WTC11 (cell line): Measurements from ENCODE around the gene RENBP.

Source experiments
- CREM ChIP-seq: sonication (generic); formaldehyde crosslinking; IDR thresholded peaks from 2 replicates; pipeline ENCODE4 v1.8.1; 2022; ENCODE audit warnings: mild to moderate bottlenecking, missing genetic modification reagents, moderate library complexity
- GABPB1 ChIP-seq: sonication (generic); formaldehyde crosslinking; IDR thresholded peaks from 2 replicates; pipeline ENCODE4 v1.8.1; 2023; ENCODE audit warnings: mild to moderate bottlenecking, missing genetic modification reagents
- HMGXB4 ChIP-seq: sonication (generic); formaldehyde crosslinking; IDR thresholded peaks from 2 replicates; pipeline ENCODE4 v1.8.1; 2023; ENCODE audit warnings: mild to moderate bottlenecking, moderate library complexity, missing genetic modification reagents
- STAT6 ChIP-seq: sonication (generic); formaldehyde crosslinking; conservative IDR thresholded peaks from 2 replicates; pipeline ENCODE4 v1.8.1; 2023; ENCODE audit warnings: mild to moderate bottlenecking, low read depth, missing genetic modification reagents, moderate library complexity
- TEAD4 ChIP-seq: sonication (generic); formaldehyde crosslinking; IDR thresholded peaks from 2 replicates; pipeline ENCODE4 v1.8.0; 2022; ENCODE audit warnings: mild to moderate bottlenecking, missing genetic modification reagents
- USF1 ChIP-seq: sonication (generic); formaldehyde crosslinking; IDR thresholded peaks from 2 replicates; pipeline ENCODE4 v1.8.0; 2022; ENCODE audit warnings: mild to moderate bottlenecking, missing genetic modification reagents
- ZNF263 ChIP-seq: sonication (generic); formaldehyde crosslinking; IDR thresholded peaks from 2 replicates; pipeline ENCODE4 v1.8.1; 2022; ENCODE audit warnings: low read depth, mild to moderate bottlenecking, moderate library complexity, missing genetic modification reagents
- TF ChIP-seq, protein P1 (sequence below): fragments of 200-600 bp; IDR thresholded peaks from 2 replicates; pipeline ENCODE4 v1.8.0; 2022; ENCODE audit warnings: antibody characterized with exemption

DNA sequence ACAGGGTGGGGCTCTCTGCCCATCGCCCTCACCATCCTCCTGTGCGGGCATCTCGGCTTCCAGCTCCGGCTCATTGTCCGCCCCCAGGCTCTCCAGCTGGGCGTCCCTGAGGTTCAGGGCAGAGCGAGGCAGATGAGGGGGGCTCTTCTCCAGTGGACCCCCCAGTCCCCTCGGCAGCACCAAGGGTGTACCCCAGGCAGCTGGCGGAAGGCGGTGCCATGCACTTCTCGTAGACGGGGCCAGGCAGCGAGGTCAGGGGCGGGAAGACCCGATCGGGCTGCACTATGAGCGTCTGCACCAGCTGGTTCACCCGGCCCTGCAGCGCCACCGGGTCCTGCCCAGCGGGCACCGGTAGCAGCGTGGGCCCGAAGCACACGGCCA is 34.5 kb downstream of the RENBP start:
- TF ChIP-seq, protein P1, sequence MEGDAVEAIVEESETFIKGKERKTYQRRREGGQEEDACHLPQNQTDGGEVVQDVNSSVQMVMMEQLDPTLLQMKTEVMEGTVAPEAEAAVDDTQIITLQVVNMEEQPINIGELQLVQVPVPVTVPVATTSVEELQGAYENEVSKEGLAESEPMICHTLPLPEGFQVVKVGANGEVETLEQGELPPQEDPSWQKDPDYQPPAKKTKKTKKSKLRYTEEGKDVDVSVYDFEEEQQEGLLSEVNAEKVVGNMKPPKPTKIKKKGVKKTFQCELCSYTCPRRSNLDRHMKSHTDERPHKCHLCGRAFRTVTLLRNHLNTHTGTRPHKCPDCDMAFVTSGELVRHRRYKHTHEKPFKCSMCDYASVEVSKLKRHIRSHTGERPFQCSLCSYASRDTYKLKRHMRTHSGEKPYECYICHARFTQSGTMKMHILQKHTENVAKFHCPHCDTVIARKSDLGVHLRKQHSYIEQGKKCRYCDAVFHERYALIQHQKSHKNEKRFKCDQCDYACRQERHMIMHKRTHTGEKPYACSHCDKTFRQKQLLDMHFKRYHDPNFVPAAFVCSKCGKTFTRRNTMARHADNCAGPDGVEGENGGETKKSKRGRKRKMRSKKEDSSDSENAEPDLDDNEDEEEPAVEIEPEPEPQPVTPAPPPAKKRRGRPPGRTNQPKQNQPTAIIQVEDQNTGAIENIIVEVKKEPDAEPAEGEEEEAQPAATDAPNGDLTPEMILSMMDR = no peak
- TF ChIP-seq ZNF263 (CRISPR knock-in tag) = no peak
- no peak for TF ChIP-seq CREM (CRISPR knock-in tag)
- no peak for TF ChIP-seq STAT6
- no peak for TF ChIP-seq TEAD4 (CRISPR knock-in tag)
- no peak for TF ChIP-seq HMGXB4
- TF ChIP-seq GABPB1 (CRISPR knock-in tag) = no peak
- TF ChIP-seq USF1 (CRISPR knock-in tag) = no peak
